HG03060 (cell line): ENCODE results near the gene IRF3.

Experiments used
- ATAC-seq: cut with Tn5 transposase; IDR thresholded peaks from one replicate; pipeline ENCODE4 v1.9.1; 2021; ENCODE audit warnings: low read depth, moderate number of reproducible peaks; ENCODE audit not compliant: unreplicated experiment

IRF3 gene

GRCh38 chr19:49676136-49676783, 10.6 kb upstream of the IRF3 start:
- peak; percentile 56 for ATAC-seq

DNA sequence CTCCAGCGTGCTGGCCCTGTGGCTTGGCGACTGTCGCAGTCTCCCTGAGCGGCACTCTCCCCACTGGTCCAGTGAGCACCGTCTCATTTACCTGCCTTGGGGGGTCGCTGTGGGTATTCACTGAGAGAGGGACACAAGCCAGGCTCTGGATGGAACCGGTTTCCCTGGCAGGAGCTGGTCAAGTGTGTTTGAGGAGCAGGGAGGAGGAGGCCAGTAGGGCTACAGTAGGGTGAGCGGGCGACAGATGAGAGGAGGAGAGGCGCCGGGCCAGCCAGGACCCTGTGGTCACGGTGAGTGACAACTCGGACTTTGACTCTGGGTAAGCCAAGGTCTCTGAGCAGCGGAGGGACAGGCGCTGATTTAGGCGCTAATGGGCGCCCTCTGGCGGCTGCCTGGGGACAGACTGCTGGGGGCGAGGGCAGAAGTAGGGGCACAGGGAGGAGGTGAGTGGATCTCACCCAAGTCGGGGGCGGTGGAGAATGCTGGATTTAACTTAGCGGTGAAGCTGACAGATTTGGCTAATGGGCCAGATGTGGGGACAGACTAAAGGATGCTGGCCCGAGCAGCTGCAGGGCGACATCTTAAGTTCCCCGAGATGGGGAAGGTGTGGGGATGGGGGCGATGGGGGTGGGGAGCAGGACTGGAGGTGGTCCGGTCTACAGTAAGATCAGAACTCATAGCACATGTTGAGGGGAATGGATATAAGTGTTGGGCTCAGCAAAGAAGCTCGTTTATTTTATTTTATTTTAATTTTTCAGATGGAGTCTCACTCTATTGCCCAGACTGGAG, 6.7 kb upstream of the IRF3 start:
- no peak for ATAC-seq

- no peak for ATAC-seq
These were observed 3.9 kb upstream of the IRF3 start for GRCh38 chr19:49669516-49669915.

DNA sequence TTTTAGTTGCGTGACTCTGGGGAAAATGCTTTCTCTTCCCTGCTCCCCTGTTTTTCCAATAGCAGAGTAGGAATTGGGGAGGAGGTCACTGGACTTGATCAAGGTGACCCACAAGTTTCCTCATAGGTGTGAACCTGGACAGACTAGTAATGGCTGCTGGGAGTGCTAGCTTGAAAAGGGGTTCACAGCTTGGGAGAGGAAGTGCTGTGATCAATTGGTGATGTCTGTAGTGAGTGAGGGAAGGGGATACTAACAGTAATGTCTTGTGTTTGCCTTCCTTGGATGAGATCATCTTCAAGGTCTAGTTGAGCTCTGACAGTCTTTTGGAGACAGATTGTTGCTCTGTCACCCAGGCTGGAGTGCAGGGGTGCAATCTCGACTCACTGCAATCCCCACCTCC, 1.8 kb upstream of the IRF3 start:
- ATAC-seq = no peak

- no peak for ATAC-seq
These were observed 425 bp upstream of the IRF3 start for GRCh38 chr19:49666120-49666444.

DNA sequence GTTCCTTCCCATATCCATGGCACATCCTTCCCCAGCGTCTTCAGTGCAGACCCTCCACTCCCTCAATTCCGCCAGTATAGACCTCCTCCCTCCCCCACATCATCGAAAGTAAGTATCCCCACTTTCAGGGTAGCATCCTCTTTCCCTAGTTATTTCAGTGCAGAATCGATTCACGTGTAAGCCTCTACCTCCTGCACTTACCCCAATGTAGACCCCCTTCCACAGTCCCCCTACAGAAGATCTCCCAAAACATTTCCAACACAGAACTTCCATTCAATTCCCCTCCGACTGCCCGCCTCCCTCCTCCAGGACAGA, 664 bp downstream of the IRF3 start:
- ATAC-seq = no peak

GRCh38 chr19:49664171-49665035, 1.3 kb downstream of the IRF3 start:
- no peak for ATAC-seq

DNA sequence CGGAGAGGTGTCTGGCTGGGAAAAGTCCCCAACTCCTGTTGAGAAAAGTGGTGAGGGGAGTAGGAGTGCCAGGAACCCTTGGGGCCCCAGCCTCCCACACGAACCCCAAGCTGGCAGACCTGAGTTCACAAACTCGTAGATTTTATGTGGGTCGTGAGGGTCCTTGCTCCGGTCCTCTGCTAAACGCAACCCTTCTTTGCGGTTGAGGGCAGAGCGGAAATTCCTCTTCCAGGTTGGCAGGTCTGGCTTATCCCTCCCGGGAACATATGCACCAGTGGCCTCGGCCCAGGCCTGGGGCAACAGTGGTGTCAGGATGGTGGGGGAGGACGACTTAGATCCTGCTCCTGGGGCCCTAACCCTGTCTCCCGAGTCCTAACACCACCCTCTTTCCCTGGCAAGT, 2.4 kb downstream of the IRF3 start:
- no peak for ATAC-seq

DNA sequence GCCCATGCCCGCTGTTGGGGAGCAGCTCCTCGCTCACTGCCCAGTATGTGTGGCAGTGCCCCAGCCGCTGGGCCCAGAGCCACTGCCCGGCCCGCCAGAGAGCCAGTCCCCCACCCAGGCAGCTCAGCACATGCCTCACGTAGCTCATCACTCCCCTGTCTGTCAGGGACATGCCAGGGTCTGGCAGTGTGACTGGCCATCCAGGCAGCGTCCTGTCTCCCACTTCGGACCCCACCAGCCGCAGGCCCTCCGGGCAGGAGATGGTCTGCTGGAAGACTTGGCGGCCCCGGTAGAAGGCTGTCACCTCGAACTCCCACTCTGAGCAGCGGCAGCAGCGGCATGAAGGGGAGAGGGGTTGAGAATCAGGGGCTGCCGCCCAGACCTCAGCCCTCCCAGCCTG, 3.6 kb downstream of the IRF3 start:
- ATAC-seq = no peak

GRCh38 chr19:49660338-49660961, 5.2 kb downstream of the IRF3 start:
- no peak for ATAC-seq

DNA sequence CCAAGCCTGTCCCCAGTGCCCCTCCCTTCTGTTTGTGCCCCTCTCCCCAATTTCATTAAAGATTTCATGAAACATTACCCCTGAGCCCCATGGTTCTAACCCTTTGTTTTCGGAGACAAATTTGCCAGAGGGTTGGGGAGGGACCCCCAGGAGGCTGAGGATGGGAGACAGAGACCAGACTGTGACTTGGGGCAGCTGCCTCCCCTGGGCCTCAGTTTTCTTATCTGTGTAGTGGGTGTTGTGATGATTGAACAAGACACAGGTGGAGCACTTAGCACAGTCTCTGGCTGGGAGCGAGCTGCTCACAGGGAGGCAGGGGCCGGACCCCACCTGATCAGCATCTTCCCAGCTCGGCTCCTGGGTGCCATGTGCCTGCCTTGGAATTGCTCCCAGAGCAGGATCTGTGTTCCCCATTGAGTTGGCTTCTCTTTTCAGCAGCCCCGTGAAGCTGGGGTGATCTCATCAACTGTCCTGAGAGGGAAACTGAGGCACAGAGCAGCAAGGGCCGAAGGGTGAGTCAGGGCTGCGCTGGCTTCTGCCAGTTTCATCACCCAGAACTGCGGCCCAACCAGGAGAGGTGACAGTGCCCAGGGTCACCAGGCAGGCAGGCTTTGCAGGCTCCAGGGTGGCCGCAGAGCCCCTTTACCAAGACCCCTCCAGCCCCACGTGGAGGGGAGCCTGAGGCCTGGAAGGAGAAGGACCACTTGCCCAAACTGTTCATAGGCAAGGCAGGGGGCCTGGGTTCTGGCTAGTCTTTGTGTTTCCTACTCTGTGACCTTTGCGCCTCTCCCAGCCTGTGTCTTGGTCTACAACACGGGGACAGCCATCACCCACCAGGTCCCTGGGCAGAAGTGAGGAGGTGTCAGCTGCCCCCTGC, 6.9 kb downstream of the IRF3 start:
- ATAC-seq = no peak

DNA sequence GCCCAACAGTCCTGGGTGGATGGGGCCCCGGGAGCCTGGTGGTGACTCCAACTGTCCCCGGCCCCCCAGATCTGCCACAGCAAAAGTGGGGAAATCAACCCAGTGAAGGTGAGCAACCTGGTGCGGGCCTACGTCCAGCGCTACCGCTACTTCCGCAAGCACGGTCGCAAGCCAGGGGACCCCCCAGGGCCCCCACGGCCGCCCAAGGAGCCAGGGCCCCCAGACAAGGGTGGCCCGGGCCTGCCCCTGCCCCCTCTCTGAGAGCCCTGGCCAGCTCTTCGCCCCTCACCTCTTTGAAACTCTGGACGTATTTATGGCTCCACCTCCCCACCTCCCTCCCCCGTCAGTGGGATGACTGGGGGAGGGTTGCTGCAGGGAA, 7.5 kb downstream of the IRF3 start:
- ATAC-seq = no peak

- ATAC-seq = no peak
These were observed 8.0 kb downstream of the IRF3 start for GRCh38 chr19:49657493-49658138.

- no peak for ATAC-seq
These were observed 9.1 kb downstream of the IRF3 start for GRCh38 chr19:49656456-49657109.

DNA sequence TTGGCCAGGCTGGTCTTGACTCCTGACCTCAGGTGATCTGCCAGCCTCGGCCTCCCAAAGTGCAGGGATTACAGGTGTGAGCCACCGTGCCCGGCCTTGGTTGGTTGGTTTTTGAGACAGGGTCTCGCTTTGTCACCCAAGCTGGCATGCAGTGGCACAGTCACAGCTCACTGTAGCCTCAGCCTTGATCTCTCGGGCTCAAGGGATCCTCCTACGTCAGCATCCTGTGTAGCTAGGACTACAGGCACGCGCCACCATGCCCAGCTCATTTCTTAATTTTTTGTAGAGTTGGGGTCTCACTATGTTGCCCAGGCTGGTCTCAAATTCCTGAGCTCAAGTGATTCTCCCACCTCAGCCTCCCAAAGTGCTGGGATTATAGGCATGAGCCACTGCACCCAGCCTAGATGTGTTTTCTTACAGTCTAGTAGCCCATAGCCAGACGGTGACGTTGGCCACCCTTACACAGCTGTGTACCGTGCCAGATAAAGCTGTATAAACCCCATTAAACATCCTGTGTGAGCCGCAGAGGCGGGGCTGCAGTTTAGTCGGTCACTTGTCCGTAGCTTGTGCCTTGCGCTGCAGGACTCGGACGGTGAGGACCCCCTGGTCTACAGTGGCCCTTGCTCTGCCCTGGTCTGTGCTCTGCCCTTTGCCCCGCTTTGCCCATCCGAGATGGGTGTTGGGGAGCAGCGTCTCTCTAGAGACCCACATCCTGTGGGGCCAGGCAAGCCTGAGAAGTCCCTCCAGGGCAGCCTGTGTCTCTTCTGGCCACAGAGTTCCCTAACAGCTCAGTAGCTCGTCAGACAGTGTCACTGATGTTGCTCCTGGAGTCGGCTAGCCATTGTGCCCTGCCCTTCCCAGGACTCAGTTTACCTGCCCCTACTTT, 9.8 kb downstream of the IRF3 start:
- no peak for ATAC-seq

- no peak for ATAC-seq
These were observed 11.1 kb downstream of the IRF3 start for GRCh38 chr19:49654581-49654980.

- ATAC-seq = no peak
These were observed 12.2 kb downstream of the IRF3 start for GRCh38 chr19:49653466-49653806.
